Measurements from ENCODE around the gene ZNF639. TPM values are rescaled to one million over a fixed set of nuclear protein-coding genes. Genes with fewer than 3 reads are reported as not detected.
"Not testable (repeated sequence)": the region's sequence is repeated elsewhere in the genome, so short reads cannot be mapped to it uniquely, and the experiment has no call there.

The ZNF639 gene, protein sequence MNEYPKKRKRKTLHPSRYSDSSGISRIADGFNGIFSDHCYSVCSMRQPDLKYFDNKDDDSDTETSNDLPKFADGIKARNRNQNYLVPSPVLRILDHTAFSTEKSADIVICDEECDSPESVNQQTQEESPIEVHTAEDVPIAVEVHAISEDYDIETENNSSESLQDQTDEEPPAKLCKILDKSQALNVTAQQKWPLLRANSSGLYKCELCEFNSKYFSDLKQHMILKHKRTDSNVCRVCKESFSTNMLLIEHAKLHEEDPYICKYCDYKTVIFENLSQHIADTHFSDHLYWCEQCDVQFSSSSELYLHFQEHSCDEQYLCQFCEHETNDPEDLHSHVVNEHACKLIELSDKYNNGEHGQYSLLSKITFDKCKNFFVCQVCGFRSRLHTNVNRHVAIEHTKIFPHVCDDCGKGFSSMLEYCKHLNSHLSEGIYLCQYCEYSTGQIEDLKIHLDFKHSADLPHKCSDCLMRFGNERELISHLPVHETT
- 25.6 and 26.9 TPM in 2 replicates for total RNA-seq

- no peak for DNase-seq (ENCODE audit: extremely low read depth, low read depth, low spot score)
Measured at GRCh38 chr3:179322286-179323196, at the start of gene ZNF639. ZNF639 (plus strand) TSS chr3:179323031; CDS start chr3:179328294, 5,263 bp downstream.

GRCh38 chr3:179274434-179274833 is 48.4 kb upstream of the ZNF639 start:
- DNase-seq (ENCODE audit: extremely low read depth, low read depth, low spot score), result not testable (repeated sequence)

- DNase-seq (ENCODE audit: extremely low read depth, low read depth, low spot score), result no peak
Measured at GRCh38 chr3:179276001-179276400, 46.8 kb upstream of the ZNF639 start.

- no peak for DNase-seq (ENCODE audit: extremely low read depth, low read depth, low spot score)
Measured at GRCh38 chr3:179276743-179277142, 46.1 kb upstream of the ZNF639 start.

DNA sequence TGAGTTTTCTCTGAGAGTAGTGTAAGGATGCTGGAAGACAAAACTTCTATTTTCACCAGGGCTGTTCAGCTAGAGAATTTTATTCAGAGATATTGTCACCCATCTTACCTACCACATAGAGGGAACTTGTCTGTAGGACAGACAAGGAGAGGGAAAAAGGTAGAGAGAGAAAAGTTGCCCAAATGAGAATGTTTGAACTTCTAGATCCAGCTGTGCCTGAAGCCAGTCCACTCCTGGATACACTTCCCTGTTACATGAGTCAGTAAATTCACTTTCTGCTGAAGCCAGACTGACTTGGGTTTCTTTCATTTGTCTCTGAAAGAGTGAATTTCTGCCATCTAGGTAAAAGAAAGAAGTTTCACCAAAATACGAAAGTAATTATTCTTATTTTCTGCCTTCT is 44.7 kb upstream of the ZNF639 start:
- no peak for DNase-seq (ENCODE audit: extremely low read depth, low read depth, low spot score)

DNA sequence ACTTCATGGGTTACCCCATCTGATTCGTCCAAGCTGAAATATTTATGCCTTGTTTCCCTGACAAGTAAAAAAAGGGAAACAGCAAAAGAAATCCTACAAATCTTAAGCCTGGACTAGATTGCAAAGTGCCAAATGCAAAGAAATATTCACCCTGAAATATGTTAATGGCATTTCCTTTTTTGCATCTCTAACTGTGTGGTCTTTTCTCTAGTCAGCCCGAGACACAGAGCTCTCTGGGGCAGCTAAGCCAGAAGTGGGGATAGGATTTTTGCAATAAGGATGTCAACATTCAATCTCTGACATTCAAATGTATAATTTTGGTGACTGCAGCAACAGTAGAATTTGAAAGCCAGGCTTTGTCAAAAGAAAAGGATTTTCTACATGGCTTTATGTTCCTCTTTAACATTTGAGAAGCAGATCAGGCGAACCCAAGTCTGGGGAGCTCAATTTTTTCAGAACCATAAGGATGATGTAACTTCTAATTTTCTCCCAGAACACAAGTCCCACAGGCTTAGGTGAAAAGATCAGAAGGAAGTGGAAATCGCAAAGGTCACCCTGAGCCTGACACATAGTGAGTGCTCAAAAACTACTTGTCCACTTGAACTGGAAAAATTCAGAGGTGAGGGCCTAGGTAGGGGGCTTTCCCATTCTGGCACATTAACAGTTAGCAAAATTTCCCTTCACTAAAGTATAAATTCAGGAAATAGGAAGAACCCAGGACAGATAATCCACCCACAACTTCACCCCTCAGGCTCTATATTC is 43.7 kb upstream of the ZNF639 start:
- DNase-seq (ENCODE audit: extremely low read depth, low read depth, low spot score), result no peak

DNA sequence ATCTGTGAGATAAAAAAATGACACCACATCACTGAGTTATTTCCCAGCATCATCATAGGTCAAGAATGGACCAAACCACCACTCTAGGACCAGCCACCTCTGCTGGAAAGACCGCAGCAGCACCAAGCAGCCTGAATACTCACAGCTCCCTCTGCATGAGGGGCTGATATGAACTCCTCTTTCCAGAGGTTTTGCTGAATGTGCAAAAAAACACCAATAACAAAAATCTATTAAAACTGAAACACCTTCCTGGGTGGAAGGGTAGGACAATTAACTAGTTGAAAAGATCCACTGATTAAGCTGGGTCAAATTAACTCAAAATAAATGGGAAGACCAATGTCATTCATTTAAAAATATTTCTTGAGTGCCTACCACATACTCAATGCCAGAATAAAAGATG is 43.0 kb upstream of the ZNF639 start:
- no peak for DNase-seq (ENCODE audit: extremely low read depth, low read depth, low spot score)

DNA sequence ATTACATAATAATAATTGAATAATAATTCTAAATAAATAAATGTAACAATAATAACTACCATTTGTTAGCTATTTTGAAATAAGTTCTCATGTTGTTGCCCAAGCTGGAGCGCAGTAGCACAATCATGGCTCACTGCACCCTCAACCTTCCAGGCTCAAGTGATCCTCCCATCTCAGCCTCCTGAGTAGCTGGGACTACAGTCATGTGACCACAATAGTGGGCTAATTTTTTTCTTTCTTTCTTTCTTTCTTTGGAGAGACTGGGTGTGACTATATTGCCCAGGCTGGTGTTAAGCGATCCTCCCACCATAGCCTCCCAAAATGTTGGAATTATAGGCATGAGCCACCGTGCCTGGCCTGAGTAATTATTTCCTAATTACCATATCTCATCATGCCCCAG is 41.0 kb upstream of the ZNF639 start:
- DNase-seq (ENCODE audit: extremely low read depth, low read depth, low spot score), result no peak

DNA sequence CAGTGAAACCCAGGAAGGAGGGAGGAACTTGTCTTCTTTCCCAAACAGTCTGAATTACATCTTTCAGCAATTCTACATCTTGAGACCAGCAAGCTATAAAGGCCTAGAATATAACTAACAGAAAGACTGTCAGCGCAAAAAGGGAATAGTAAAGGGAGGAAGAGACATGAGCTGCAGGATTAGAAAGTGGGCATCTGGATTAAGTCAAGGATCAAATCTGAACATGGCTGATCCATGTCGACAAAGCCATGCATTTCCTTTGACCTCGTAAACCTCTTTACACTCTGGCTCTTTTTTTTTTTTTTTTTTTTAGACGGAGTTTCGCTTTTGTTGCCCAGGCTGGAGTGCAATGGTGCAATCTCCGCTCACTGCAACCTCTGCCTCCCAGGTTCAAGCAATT is 36.5 kb upstream of the ZNF639 start:
- no peak for DNase-seq (ENCODE audit: extremely low read depth, low read depth, low spot score)

- no peak for DNase-seq (ENCODE audit: extremely low read depth, low read depth, low spot score)
Measured at GRCh38 chr3:179288845-179289244, 34.0 kb upstream of the ZNF639 start.

DNA sequence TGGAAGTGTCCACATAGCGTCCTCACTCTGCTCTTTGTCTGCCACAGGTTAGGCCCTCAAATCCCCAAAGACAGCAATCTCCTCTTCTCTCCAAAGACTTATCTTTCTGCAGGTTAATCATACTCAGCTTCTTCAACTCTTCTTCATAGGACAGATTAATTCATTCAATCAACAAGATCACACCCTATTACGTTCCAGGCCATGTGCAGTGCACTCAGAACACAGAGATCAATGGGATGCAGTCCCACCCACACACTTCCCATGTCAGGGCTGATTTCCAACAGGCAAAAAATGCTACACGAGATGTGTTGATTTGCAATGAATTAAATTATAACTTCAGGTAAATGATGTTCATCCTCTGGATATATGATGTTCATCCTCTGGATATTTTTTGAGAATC is 33.5 kb upstream of the ZNF639 start:
- DNase-seq (ENCODE audit: extremely low read depth, low read depth, low spot score), result no peak

DNA sequence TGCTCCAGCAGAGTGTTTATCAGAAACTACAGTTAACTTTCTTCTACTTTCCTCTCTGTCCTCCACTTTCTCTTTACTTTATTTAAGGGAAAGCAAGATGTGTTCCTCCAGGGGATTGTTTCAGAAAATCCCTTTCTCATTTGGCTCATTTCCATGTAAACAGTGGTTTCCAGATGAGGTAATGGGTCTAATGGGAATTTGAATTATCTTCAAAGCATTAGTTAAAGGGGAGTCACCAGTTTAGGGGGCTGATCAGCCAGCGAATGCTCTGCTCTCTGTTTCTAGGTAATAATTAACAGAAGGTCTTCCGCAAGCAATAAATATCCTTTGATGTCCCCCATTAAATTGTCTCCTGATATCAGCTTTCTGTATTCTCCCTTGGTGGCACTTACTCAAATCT is 30.4 kb upstream of the ZNF639 start:
- DNase-seq (ENCODE audit: extremely low read depth, low read depth, low spot score), result no peak

DNA sequence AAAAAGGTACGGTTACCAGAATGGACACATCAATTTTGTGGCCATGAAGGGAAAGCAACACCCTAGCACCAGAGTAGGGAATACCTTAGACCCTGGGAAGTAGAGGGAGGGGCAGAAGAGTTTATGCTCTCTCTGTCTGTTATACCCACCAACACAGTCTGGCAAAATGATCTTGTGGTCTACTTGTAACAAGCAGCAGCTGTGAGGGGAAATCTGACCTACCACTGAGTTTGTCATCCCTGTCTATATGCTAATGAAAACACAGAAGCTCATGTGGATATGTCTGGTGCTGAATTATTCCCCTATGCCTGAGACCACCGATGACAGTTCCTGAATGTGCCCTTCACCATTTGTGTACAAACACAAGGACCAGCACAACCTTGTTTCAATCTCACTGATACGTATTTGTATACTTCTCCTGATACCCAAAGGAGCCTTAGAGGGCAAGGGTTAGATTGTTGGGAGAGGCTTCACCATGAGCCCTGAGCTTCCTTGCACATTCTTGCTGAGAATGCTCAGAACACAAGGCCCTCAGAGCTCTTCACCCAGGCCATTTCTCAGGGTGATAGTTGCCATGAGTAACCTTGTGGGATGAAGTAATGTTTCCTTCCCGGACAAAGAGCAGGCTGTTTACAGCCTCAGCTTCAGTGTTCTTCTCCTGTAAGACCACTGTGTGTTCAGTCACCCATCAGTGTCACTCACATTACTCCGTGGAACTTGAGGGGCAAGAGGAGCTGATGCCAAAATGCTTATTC is 24.7 kb upstream of the ZNF639 start:
- no peak for DNase-seq (ENCODE audit: extremely low read depth, low read depth, low spot score)

GRCh38 chr3:179299316-179299715 is 23.5 kb upstream of the ZNF639 start:
- no peak for DNase-seq (ENCODE audit: extremely low read depth, low read depth, low spot score)

GRCh38 chr3:179299999-179300613 is 22.7 kb upstream of the ZNF639 start:
- DNase-seq (ENCODE audit: extremely low read depth, low read depth, low spot score), result no peak

DNA sequence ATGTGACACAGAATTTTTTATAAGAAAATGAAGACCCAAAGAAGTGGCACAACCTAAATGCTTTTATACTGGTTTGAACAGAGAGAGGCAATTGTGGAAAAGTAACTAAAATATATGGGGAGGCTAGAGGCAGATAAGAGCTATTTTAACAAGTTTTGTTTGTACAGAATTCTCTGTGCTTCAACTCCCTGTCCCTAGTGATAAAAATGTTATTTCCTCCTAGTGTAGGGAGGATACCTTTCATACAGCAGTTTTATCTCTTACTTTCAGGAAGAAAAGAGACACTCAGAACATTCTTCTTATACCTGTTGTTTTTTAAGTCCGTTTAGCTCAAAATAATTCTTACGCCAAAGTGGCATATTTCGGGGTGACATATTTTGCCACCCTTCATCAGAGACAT is 21.2 kb upstream of the ZNF639 start:
- no peak for DNase-seq (ENCODE audit: extremely low read depth, low read depth, low spot score)

DNA sequence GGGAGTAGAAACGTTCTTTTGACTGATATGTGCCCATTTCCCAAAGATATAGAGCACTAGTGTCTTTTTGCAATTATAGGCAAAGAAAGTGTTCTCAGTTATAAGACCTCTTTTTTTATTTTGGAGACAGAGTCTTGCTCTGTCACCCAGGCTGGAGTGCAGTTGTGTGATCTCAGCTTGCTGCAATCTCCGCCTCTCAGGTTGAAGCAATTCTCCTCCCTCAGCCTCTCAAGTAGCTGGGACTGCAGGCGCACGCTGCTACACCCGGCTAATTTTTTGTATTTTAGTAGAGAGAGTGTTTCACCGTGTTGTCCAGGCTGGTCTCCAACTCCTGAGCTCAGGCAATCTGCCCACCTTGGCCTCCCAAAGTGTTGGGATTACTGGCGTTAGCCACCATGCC is 20.7 kb upstream of the ZNF639 start:
- no peak for DNase-seq (ENCODE audit: extremely low read depth, low read depth, low spot score)

GRCh38 chr3:179304605-179305004 is 18.2 kb upstream of the ZNF639 start:
- DNase-seq (ENCODE audit: extremely low read depth, low read depth, low spot score), result no peak

DNA sequence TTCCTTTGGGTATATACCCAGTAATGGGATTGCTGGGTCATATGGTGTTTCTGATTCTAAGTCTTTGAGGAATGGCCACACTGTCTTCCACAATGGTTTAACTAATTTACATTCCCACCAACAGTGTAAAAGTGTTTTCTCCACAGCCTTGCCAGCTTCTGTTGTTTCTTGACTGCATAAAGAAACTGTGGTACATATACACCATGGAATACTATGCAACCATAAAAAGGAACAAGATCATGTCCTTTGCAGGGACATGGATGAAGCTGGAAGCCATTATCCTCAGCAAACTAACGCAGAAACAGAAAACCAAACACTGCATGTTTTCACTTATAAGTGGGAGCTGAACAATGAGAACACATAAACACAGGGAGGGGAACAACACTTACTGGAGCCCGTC is 15.5 kb upstream of the ZNF639 start:
- not testable (repeated sequence) for DNase-seq (ENCODE audit: extremely low read depth, low read depth, low spot score)

- DNase-seq (ENCODE audit: extremely low read depth, low read depth, low spot score), result no peak
Measured at GRCh38 chr3:179308001-179308400, 14.8 kb upstream of the ZNF639 start.
